Dendritic cell treated with granulocyte-macrophage colony-stimulating factor and Interleukin-4, amounts not matched to agents 40 ng/mL and 50 ng/mL, for 4 days (primary cell): ENCODE data around the gene AUP1.

ENCODE experiments used
- H3K27ac Mint-ChIP-seq: one replicate; pipeline ENCODE4 v1.8.0; 2022; ENCODE audit warnings: mild to moderate bottlenecking, mixed read lengths
- H3K27me3 Mint-ChIP-seq: one replicate; pipeline ENCODE4 v1.8.0; 2022; ENCODE audit warnings: mild to moderate bottlenecking, mixed read lengths
- H3K36me3 Mint-ChIP-seq: one replicate; pipeline ENCODE4 v1.8.0; 2022; ENCODE audit warnings: low read depth, mixed read lengths
- H3K4me1 Mint-ChIP-seq: one replicate; pipeline ENCODE4 v1.8.0; 2022; ENCODE audit warnings: low read depth, mixed read lengths
- H3K4me3 Mint-ChIP-seq: one replicate; pipeline ENCODE4 v1.8.0; 2022; ENCODE audit warnings: mild to moderate bottlenecking, moderate library complexity, mixed read lengths
- H3K9me3 Mint-ChIP-seq: one replicate; pipeline ENCODE4 v1.8.0; 2022; ENCODE audit warnings: mixed read lengths
- intact Hi-C: fragments of 100-400 bp; cut with micrococcal nuclease; formaldehyde crosslinking; loops from one replicate; pipeline ENCODE4 v1.15.0; 2022

Gene AUP1

DNA sequence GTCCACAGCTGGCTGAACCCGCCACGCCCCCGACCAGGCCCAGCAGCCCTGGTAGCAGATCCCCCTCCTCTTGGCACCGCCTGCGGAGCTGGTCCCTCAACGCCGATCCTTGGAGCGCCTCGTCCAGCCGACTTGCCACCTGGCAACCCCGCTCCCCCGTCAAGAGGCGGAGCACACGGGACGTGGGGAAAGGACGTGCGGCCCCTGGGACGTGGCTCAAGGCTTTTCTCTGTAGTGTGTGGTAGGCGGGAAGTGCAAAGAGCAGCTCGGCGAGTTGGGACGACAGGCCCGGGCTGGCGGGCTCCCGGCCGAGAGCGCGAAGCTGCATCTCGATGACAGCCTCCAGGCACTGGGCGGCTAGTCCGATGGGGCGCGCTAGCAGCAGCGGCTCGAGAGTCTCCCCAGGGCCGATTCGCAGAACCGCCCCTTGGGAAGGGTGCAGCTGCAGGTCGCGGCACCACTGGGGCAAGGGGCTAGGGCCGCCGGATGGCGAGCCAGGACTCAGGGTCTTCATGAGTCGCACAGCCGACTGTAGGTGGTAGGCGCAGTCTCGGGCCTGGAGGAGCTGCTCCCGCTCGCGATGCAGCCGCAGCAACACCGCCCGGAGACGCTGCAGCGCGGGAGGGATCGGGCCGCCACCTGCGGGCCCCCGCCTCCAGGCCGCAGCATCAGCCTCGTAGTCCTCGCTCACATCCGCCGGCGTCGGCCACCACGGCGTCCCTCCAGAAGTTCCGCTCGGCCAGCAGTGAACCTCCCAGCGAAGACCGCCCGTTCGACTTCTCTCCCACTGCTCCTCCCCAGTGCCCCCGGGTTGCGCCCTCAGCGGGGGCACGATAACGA, 47.3 kb downstream of the AUP1 start:
- H3K9me3 Mint-ChIP-seq, result no peaks in the 10 kb centered on the region
- peak overlapping the region; percentile 97 for H3K4me3 Mint-ChIP-seq
- H3K36me3 Mint-ChIP-seq, result peaks cover 77% of the 10 kb centered on the region
- intact Hi-C loops, result loop anchor here (1.0 to 2.0 kb wide), 2 partner anchors 10 to 73 kb away; partner anchors contain the start of genes DOK1 and MRPL53
- peak overlapping the region; percentile 89 for H3K27ac Mint-ChIP-seq
- peaks cover 57% of the 10 kb centered on the region for H3K4me1 Mint-ChIP-seq
- no peaks in the 10 kb centered on the region for H3K27me3 Mint-ChIP-seq

GRCh38 chr2:74481431-74481830, 48.1 kb downstream of the AUP1 start:
- no peaks in the 10 kb centered on the region for H3K27me3 Mint-ChIP-seq
- intact Hi-C loops, result no loop called here
- H3K27ac Mint-ChIP-seq, result peak overlapping the region; percentile 89
- H3K4me3 Mint-ChIP-seq, result peak overlapping the region; percentile 97
- H3K4me1 Mint-ChIP-seq, result peaks cover 57% of the 10 kb centered on the region
- H3K9me3 Mint-ChIP-seq, result no peaks in the 10 kb centered on the region
- peaks cover 70% of the 10 kb centered on the region for H3K36me3 Mint-ChIP-seq
